Colon (tissue), 2 donors: ENCODE results near the gene RPTOR.

Source experiments
- FAIRE-seq: peaks from 2 replicates; lab custom pipeline; 2012; peaks lifted over from hg19 to GRCh38; lab: Jason Lieb, UNC
- donor health status: control.
- donor health status: control.

RPTOR gene

DNA sequence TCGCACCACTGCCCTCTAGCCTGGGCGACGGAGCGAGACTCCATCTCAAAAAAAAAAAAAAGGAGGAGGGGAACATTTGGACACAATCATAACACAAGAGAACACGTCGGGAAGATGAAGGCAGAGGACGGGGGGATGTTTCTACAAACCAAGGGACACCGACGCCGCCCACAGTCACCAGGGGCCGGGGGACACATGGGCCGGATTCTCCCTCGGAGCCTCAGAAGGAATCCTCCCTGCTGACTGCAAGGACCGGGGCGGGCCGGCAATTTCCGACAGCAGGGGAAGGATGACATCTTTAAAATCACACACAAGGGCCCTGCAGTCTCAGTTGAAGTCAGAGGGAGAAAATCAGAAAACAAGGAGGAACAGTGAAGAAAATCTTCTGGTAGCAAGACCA lies 438.9 kb downstream of the RPTOR start:
- FAIRE-seq, result no peak

DNA sequence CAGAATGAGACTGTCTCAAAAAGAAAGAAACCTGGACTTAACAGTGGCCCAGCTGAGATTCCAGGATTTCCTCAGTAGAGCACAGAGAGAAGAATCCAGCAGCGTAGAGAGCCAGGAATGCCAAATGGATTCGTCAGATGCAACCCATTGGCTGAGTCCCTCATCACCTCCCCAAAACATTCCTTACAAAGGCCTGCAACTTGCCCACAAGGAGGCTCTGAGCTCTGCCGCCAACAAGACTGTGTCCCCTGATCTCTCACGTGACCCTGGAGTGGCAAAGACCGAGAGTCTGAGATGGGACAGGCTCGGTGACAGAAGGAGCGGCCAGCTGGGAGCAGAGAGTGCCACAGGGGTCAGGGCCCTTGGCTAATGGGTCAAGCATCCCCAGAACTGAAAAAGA lies 440.1 kb downstream of the RPTOR start:
- FAIRE-seq, result no peak

DNA sequence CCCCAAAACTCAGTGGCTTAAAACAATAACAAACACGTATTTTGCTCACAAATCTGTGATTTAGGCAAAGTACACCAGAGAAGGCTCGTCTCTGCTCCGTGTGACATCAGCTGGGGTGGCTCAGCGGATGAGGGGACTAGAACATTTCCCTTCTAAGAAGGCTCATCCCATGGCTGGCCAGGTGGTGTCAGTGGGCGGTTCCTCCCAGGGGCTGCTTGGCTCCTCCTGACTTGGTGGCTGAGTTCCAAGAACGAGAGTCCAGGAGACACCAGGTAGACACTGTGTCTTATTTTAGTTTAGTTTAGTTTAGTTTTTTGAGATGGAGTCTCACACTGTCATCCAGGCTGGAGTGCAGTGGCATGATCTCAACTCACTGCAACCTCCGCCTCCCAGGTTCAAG lies 441.4 kb downstream of the RPTOR start:
- FAIRE-seq, result no peak

DNA sequence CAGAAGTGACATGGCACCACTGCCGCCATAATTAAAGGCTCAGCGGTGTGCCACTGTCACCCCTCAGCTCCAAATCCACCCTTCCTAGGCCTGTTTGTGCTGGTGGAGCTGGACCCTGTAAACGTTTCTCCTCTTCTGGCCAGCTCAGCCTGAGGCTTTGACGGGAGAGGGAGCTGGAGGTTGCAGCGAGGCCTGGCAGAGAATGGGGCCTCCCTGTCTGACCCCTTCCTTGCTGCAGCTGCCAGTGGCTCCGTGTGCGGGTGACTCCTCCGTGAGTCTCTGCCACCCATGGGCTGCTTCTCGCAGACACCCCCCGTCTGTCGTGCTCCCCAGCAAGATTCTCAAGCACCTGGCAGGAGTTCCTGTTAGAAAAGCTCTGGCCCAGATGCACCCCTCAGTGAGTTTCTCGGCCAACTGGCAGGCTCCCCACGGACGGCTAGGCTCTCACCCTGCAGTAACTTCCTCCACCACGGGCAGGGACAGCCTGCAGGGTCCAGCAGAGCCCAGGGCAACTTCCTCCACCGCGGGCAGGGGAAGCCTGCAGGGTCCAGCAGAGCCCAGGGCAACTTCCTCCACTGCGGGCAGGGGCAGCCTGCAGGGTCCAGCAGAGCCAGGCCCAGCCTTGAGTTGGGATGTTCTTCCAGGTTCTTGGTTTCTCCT lies 442.3 kb downstream of the RPTOR start:
- FAIRE-seq, result no peak

DNA sequence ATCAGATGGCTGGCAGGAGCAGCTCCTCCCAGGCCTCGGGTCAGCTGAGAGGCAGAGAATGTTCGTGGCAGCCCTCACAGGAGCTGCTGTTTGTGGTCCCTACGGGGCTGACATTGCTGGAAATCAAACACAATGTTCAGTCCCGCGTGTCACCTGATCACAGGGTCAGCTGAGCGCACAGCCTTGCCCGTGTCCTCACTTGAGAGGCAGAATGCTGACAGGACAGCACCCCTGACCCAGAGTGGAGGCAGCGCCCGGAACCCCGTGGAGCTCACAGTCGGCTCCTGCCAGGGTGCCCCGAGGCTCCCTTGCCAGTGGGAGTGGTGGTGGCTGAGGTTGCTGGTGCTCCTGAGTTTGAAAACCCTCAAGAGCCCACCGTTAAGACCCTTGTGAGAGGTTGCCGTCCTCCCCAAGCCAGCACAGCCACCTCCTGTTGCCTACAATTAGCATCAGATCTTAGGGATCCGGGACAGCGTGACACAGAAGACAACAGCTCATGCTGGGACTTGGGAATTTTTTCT lies 443.4 kb downstream of the RPTOR start:
- FAIRE-seq, result no peak

DNA sequence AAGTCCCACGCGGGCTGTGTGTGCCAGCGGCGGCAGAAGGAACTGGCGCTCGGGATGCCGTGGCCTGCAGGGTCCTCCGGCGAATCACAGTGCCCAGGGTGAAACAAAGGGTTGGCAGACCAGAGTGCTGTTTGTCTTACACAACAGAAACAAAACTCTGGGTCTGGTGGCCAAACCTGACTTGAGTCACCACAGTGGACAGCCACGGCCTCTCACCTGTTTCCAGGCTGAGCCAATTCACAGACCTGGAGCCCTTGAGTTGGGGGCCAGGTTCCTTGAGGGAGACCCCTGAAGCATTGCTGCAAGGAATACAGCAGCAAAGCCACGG lies 444.9 kb downstream of the RPTOR start:
- no peak for FAIRE-seq

DNA sequence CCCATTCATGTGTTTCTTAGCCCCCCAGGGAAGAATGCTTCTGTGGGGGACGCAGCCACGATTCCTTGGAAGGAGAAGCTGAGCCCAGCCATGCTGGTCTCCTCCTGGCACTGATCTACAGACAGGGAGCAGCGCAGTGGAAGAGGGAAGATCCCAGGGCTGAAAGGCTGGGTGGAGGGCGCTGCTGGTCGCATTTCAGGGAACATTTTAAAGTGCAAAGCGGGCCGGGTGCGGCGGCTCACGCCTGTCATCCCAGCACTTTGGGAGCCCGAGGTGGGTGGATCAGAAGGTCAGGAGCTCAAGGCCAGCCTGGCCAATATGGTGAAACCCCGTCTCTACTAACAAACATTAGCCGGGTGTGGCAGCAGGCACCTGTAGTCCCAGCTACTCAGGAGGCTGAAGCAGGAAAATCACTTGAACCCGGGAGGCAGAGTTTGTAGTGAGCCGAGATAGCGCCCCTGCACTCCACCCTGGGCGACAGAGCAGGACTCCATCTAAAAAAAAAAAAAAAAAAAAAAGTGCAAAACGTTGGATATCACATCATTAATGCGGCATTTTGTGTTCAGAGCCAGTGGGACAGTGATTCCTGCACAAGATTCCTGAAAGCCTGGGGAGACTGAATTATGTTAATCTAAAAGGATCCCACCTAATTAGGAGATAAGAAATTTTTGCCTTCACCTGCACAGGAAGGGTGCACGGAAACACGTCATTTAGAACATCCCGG lies 446.4 kb downstream of the RPTOR start:
- no peak for FAIRE-seq

DNA sequence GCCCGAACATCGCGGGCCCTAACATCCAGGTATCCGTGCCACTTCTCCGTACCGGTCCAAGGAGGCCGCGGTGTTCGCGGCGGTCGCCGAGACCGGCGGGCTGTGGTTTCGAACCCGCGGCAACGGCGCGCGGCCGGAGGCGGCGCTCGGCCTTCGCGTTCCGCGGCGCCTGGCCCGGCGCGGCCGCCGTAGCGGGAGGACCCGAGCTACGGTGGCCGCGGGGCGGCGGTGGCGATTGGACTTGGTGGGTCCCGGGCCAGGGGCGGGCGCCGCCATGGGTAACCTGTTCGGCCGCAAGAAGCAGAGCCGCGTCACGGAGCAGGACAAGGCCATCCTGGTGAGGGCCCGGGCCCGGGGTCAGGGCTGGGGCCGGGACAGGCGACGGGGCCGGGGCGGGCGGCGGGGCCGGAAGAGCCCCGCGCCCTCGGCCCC lies 447.0 kb downstream of the RPTOR start, which contains the start of gene CHMP6:
CHMP6 (plus strand) TSS at position 197 of the 432 bp plus-strand sequence; CDS start at position 275, 78 bp downstream.
- no peak for FAIRE-seq

DNA sequence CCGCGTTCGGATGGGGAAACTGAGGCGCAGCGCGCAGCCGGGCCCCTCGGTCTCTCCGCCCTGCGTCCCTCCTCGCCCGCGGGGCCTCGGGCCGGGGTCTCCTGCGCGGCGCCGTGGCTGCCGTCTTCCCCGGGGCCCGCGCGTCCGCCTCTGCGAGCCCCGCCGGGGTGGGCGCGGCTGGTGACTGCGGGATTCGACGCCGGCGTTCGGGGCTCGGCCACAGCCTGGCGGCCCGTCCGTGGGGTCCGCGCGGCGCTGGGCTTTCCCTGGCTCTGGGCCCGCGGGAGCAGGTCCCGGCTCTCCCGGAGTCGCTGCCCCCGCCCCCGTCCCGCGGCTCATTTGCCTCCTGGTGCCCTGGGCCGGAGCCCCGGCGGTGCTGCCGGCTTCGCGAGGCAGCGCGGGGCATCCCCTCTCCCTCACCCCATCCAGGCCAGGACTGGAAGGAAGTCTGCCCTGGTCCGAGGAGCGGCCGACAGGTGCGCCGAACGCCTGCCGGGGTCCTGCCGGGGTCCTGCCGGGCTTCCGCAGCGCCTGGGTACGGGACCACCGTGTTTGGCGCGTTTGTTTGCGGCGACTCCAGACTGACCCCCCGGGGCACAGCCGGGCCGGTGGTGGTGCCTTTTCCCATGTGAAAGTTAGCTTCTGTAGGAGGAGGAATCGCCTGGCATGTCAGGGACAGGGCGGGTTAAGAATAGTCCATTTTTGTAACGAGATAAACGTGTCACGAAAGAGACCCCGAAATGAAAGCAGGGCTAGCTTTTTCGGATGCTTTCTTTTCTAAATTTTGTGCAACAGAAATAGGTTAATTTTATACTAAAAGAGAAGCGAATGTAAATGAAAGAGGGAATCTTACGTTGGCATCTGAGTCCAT lies 447.7 kb downstream of the RPTOR start:
- FAIRE-seq, result no peak

DNA sequence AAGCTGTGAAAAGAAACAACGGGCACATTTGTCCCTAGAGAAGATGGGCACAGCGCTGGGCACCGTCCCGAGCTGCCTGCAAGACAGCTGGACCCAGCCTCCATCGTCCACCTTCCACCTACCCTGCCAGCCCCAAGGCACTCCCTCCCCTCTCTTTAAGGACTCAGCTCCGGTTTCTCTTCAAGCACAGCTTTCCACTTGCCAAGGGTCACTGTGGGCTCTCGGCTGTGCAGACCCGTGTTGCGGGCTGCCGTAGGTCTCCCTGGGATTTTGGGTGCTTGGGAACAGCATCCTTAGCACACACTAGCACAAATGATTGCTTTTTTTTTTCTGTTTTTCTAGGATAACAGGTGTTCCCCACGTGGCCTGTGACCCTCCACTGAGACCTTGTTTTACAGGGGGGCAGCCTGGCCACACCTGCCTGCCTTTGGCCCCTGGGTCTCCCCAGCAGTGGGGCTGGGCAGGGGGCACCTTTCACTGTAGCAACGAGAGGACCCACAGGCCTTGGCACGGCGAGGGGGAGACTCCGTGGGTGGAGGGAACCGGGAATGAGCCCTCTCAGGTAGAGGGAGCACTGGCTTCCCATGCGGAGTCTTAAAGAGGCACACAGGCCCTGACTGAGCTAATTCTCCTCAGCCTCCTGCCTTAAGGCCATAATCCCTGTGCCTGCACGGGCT lies 448.4 kb downstream of the RPTOR start:
- FAIRE-seq, result no peak

DNA sequence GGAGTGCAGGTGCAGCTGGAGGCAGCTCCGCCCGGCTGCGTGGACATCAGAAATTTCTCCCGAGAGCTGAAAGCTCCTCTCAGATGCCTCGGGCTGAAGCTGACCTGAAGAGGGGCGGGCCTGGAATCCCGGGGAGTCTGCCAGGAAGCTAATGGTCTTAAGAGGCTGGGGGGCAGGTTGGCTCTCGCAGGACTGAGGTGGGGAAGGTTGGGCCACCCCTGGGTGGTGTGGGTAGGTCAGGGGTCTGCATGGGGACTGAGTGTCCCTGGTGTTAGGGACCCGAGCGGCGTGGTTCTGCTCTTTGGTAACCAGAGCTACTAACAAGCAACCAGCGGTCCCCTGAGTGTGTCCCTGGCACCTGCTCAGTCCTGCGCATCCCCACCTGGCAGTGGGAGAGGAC lies 450.5 kb downstream of the RPTOR start:
- FAIRE-seq, result no peak

DNA sequence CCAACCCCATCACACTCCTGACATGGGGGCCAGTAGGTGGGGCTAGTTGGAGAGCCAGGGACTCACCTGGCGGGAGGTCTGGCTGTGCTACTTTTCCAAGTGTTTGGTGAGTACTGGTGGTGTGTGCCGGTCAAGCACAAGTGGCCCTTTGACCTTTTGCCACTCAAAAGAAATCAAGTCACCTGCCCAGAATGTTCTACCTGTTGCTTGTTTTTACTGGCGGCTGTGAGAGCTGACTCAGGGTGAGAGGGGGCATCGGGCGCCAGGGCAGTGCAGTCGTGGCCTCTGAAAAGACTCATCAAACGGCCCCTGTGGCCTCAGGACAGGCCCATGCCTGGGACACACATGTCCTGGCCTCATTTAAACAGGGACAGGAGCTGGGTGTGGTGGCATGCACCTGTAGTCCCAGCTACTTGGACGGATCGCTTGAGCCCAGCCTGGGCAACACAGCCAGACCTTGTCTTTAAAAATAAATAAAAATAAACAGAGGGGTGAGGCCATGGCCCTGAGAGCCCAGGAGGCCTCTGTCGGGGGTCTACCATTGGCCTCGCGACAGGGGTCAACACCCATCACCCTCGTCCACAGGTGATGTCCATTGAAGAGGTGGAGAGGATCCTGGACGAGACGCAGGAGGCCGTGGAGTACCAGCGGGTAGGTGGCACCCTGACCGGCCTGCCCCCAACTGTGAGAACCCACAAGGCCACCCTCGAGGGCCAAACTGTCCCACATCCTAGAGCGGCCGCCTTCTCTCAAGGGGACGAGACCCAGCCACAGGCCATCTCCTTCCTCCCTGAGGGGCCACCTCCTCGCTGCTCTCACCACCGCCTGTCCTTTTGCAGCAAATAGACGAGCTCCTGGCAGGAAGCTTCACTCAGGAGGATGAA lies 452.0 kb downstream of the RPTOR start:
- FAIRE-seq, result no peak

DNA sequence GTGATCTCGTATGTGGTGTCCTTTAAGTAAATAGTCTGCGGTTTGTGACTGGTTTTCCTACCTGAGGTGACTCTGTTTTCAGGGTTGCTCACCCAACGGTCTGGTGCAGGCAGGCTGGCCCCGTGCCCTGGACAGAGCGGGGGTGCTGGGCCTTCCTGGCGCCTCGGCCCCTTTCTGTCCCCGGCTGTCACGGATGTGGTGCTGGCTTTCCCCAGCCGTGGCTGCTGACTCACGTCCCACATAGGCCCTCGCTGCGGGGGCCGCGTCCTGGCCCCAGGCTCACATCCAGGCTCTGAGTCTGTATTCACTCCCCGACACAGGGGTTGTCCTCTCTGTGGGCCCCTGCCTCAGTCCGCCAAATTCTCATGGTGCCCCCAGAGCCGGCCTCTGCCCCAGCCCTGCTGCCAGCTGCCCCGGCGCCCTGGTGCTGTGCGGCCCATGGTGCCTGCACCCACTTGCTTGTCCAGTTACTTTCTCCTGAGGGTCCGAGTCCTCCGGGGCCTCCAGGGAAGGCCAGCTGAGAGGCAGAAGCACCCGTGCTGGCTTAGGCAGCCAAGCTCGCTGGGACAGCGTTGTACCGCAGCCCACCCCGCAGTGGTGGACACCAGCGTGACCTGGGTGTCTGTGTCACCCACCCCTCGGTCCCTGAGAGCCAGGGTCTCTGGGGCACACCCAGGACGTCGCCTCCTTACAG lies 452.9 kb downstream of the RPTOR start:
- no peak for FAIRE-seq

DNA sequence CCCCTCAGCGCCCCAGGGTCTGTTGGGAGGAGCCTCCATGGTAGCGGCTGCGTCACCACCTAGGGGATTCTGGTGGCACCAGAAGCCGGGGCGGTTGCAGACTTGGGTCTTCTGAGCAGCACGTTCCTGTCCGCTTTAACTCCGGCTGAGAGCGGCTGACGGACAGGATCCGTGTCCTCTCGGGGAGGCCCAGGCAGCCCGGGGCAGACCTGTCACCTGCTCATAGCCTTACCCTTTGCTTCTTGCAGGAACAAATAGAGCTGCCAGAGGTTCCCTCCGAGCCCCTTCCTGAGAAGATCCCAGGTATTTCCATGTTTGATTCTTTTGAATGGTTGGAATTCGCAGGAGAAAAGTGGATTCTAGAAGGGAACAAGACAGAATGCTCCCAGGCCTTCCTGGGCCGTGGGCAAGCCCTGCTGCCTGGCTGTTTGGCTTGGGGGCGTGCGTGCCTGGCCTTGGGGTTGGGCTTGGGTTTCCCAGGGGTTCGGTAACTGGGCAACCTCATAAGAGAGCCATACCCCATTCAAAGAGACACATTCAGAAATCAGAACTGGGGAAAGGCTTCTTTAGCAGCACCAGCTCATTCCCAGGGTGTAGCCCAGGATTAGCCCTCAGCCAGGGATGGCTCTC lies 453.6 kb downstream of the RPTOR start:
- FAIRE-seq, result no peak

DNA sequence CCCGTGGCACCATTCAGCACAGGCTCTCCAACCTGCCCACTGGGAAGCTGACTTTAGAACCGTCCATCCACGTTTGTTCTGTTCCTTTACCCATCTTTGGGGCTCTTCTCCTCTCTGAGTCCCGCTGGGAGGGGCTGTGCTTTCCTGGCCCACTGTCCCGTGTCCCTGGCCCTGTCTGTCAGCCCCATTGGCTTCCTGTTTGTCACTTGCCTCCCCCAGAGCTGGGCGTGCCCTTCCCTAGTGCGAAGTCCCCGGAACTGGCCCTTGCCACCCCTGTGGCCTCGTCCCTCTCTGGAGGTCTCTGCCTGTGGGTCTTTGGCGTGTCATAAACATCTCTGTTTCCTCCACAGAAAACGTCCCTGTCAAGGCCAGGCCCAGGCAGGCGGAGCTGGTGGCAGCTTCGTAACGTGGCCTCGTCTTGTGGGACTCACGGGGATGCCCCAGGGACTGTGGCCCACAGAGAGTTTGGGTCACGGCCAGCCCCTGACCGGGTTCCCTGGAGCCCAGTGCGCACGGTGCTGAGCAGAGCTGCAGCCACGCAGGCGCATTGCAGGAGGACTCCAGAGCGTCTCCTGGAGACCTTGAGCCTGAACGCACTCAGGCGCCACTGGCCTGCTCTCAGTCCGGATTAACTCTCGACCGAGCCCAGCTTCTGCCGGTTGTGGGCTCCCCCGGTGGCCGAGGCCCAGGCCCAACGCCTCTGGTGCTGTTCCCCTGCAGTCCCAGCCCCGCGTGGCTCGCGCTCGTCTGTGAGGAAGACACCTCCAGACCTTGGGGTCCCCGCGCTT lies 454.3 kb downstream of the RPTOR start:
- no peak for FAIRE-seq

DNA sequence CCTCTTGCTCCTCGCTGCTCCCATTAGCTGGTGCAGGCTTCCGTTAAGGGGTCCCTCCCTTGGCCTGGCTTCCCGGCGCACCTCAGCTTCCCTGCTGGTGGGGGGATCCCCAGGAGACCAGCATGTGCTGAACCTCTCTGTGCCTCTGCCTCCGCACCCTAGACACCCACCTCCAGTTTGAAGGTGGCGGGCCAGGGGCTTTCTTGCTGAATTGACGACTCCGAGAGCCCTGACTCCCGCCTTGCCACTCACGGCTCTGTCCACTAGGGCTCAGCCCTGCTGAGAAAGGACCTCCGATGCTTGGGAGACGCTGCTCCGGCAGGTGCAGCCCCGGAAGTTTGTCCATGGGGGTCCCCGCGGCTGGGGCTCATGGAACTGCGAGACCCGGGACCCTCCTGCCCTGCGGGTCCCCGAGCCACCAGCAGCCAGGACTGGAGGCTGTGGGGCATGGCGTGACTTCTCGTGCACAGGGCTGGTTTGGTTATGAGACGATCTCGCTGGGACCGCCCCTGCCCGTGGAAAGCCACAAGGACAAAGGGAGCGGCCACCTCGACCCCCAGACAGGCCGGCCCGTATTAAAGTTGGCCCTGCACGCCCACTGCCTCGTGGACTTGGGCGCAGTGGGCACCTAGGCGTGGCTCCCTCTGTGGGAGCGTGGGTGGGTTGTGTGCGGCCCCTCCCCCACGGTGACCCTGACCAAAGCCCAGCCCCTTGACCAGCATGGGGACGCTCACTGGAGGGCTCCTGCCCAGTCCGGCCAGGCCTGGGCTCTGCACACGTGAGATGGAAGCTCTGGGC lies 455.1 kb downstream of the RPTOR start:
- FAIRE-seq, result no peak

DNA sequence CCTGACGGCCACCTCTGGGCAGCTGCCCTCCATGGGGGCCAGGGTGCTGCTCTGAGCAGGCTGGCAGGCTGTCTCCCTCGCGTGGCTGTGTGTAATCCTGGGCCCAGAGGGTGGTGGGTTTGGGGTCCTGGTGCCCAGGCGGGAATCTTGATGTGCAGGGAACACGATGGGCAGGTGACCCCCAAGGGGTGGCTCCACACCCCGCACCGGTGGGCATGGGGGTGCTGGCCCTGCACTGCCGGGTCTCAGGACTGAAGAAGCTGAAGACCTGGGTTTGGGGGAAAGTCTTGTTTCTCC lies 455.6 kb downstream of the RPTOR start:
- no peak for FAIRE-seq

DNA sequence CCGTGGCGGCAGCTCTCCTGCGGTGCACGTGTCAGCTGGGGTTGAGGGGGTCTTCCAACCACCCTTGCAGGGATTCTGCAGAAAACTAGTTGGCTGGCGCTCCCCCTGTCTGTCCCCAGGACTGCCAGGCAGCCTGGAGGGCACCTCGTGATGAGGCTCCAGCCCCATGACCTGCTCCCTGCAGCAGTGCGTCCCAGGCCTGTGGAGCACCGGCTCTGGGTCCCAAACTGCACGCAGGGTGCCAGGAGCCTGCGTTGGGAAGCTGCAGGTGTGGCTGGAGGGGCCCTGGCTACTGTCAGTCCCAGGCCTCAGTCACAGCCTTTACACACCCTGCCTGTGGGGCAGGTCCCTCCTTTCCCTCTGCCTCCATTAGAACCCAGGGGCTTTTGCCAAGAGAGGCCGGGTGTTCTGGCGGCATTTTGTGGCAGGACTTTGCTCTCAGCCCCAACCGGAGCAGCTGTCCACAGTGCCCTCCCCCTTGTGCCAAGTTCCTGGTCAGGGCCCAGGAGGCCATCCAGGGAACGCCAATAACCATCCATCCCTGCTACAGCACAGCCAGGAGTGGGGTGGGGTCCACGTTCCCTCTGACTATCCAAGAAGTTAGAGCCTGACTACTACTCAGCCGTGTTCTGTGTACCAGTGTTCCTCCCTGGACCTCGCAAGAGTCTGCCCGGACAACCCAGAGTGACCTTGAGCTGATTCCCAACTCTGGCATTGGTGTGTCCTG lies 456.2 kb downstream of the RPTOR start:
- no peak for FAIRE-seq
